ENCODE measurements around the gene LMTK2.

DNA sequence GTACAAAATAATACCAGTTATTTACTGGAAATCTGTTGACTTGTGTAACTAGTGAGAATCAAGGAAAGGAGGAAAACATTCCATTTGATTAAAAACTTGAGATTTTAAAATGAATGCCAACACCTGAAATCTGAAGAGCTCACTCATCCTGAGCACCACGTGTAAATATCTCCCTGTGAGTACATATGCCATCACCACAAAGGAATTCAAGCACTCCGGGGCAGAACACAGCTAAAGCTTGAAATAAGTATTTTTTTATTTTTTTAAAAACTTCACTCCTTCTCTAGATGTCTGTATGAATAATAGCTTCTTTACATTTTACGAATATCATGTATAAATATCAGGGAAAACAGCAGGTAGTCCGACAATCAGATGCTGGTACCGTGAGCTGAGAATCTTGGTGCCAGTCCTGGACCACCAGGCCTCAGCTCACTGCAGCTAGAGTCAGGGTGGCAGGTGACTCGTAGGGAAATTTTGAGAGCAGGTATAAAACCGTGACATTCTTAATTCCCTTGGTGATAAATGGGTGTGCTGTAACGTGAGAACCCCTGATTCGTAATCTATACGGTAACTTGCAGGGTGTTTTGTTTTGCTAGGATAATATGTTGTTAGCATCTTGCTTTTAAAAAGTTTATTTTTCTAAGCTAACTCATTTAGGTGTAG is 12.7 kb downstream of the LMTK2 start:
- TF ChIP-seq, protein P1, sequence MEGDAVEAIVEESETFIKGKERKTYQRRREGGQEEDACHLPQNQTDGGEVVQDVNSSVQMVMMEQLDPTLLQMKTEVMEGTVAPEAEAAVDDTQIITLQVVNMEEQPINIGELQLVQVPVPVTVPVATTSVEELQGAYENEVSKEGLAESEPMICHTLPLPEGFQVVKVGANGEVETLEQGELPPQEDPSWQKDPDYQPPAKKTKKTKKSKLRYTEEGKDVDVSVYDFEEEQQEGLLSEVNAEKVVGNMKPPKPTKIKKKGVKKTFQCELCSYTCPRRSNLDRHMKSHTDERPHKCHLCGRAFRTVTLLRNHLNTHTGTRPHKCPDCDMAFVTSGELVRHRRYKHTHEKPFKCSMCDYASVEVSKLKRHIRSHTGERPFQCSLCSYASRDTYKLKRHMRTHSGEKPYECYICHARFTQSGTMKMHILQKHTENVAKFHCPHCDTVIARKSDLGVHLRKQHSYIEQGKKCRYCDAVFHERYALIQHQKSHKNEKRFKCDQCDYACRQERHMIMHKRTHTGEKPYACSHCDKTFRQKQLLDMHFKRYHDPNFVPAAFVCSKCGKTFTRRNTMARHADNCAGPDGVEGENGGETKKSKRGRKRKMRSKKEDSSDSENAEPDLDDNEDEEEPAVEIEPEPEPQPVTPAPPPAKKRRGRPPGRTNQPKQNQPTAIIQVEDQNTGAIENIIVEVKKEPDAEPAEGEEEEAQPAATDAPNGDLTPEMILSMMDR (IDR thresholded peaks at IDR 0.05 in 8 of 11, conservative IDR thresholded peaks at IDR 0.05 in 3 of 11): no peak
- TF ChIP-seq POLR2A (IDR thresholded peaks at IDR 0.05): no peak
